CD14-positive monocyte (primary cell): ENCODE results near the gene SMYD3. TPM values are rescaled to one million over a fixed set of nuclear protein-coding genes. Genes with fewer than 3 reads are reported as not detected.

ENCODE experiments used
- DNase-seq, 3 donors: peaks; one replicate each; pipeline ENCODE4 v3.0.0-alpha.2; 2011 to 2022
- H2AFZ ChIP-seq: 2 replicates; pipeline ENCODE4 v1.6.0; 2012; ENCODE audit warnings: mild to moderate bottlenecking, low read depth, low read length, inconsistent platforms; ENCODE audit not compliant: insufficient read depth, poor library complexity, severe bottlenecking
- H3K27ac ChIP-seq, 2 donors: 1 replicate in 1 of 2; 2 replicates in 1 of 2; pipeline ENCODE4 v1.5.1; 2012 to 2013; ENCODE audit warnings: low read length in 2 of 2, control low read depth in 1 of 2, inconsistent platforms in 1 of 2, low read depth in 1 of 2, mild to moderate bottlenecking in 1 of 2
- H3K27me3 ChIP-seq, 2 donors: one replicate each; pipeline versions ENCODE4 v1.6.0 to v1.6.1; 2011 to 2013; ENCODE audit warnings: low read length in 2 of 2; ENCODE audit not compliant: control insufficient read depth in 2 of 2, insufficient read depth in 2 of 2
- H3K36me3 ChIP-seq, 2 donors: replicated peaks in 1 of 2; 1 replicate in 1 of 2; 2 replicates in 1 of 2; pipeline versions ENCODE4 v1.5.1 to v1.6.1; 2012 to 2013; ENCODE audit warnings: low read length in 2 of 2, control low read depth in 1 of 2, inconsistent platforms in 1 of 2, mild to moderate bottlenecking in 1 of 2; ENCODE audit not compliant: insufficient read depth in 2 of 2, control insufficient read depth in 1 of 2
- H3K4me1 ChIP-seq, 2 donors: 1 replicate in 1 of 2; 2 replicates in 1 of 2; pipeline versions ENCODE4 v1.5.1 to v1.6.1; 2012 to 2013; ENCODE audit warnings: low read length in 2 of 2, control low read depth in 1 of 2, inconsistent platforms in 1 of 2, mild to moderate bottlenecking in 1 of 2, moderate library complexity in 1 of 2; ENCODE audit not compliant: insufficient read depth in 2 of 2, control insufficient read depth in 1 of 2
- H3K4me2 ChIP-seq: replicated peaks from 2 replicates; pipeline ENCODE3; 2012; ENCODE audit warnings: low read length, moderate library complexity, mild to moderate bottlenecking; ENCODE audit not compliant: poor library complexity, severe bottlenecking; ENCODE audit errors: extremely low read depth
- H3K4me3 ChIP-seq, 3 experiments: fragments of 200-600 bp in 1 of 3; sonication (generic) in 1 of 3; replicated peaks in 1 of 3; 1 replicate in 2 of 3; 2 replicates in 1 of 3; pipeline ENCODE4 v1.5.1; 2011 to 2013; ENCODE audit warnings: low read length in 3 of 3, mild to moderate bottlenecking in 3 of 3, control low read depth in 2 of 3, low read depth in 2 of 3, inconsistent platforms in 1 of 3, moderate library complexity in 1 of 3
- H3K79me2 ChIP-seq: 2 replicates; pipeline ENCODE4 v1.6.0; 2012; ENCODE audit warnings: mild to moderate bottlenecking, control low read depth, inconsistent platforms, low read length, moderate library complexity; ENCODE audit not compliant: insufficient read depth
- H3K9ac ChIP-seq: 2 replicates; pipeline ENCODE4 v1.6.0; 2017; ENCODE audit warnings: low read length, mild to moderate bottlenecking; ENCODE audit not compliant: insufficient read depth, poor library complexity, severe bottlenecking
- H3K9me3 ChIP-seq, 2 donors: replicated peaks in 1 of 2; 1 replicate in 1 of 2; 2 replicates in 1 of 2; pipeline versions ENCODE4 v1.5.1 to v1.6.1; 2012 to 2013; ENCODE audit warnings: low read length in 2 of 2, control low read depth in 1 of 2; ENCODE audit not compliant: control insufficient read depth in 1 of 2, insufficient read depth in 1 of 2
- H4K20me1 ChIP-seq: 2 replicates; pipeline ENCODE4 v1.6.0; 2012; ENCODE audit warnings: mild to moderate bottlenecking, low read length, control low read depth, moderate library complexity; ENCODE audit not compliant: insufficient read depth
- H3K27ac Mint-ChIP-seq, 7 donors: one replicate each; pipeline ENCODE4 v1.8.0; 2020; ENCODE audit warnings: mild to moderate bottlenecking in 7 of 7, mixed read lengths in 7 of 7, moderate library complexity in 6 of 7, inconsistent platforms in 2 of 7
- H3K27me3 Mint-ChIP-seq, 3 donors: one replicate each; pipeline ENCODE4 v1.8.0; 2021 to 2022; ENCODE audit warnings: low read depth in 3 of 3, mild to moderate bottlenecking in 3 of 3, mixed read lengths in 3 of 3, moderate library complexity in 3 of 3, inconsistent platforms in 1 of 3
- H3K36me3 Mint-ChIP-seq, 2 donors: one replicate each; pipeline ENCODE4 v1.8.0; 2020; ENCODE audit warnings: mixed read lengths in 2 of 2, inconsistent platforms in 1 of 2, mild to moderate bottlenecking in 1 of 2
- H3K4me1 Mint-ChIP-seq: one replicate; pipeline ENCODE4 v1.8.0; 2020; ENCODE audit warnings: mild to moderate bottlenecking, mixed read lengths
- H3K4me3 Mint-ChIP-seq, 2 donors: one replicate each; pipeline ENCODE4 v1.8.0; 2020; ENCODE audit warnings: mild to moderate bottlenecking in 2 of 2, mixed read lengths in 2 of 2, moderate library complexity in 1 of 2
- H3K9me3 Mint-ChIP-seq, 7 donors: one replicate each; pipeline ENCODE4 v1.8.0; 2020 to 2022; ENCODE audit warnings: mixed read lengths in 7 of 7, mild to moderate bottlenecking in 6 of 7, moderate library complexity in 6 of 7, inconsistent platforms in 2 of 7
- CTCF ChIP-seq: fragments of 200-600 bp; IDR thresholded peaks from one replicate; pipeline ENCODE4 v1.8.0; 2022; ENCODE audit warnings: antibody characterized with exemption, mild to moderate bottlenecking
- WGBS: methylation state at CpG from one replicate; pipeline ENCODE4 v1.1.5; 2013; ENCODE audit warnings: missing lambda C conversion rate; ENCODE audit not compliant: insufficient coverage; 5-methylcytosine and 5-hydroxymethylcytosine counted together
- intact Hi-C, 2 donors: fragments of 100-400 bp; cut with micrococcal nuclease; formaldehyde crosslinking; loops; one replicate each; pipeline versions ENCODE4 v1.15.0 to v1.15.1; 2023
- polyA plus RNA-seq, 3 donors: library from polyadenylated mRNA; depleted of rRNA in 1 of 3; unstranded in 2 of 3; stranded (reverse) in 1 of 3; fragments of 300-500 nt in 2 of 3; fragments of >200 nt in 1 of 3; fragmentation: Illumina TruSeq in 2 of 3; gene quantifications; 1 replicate in 2 of 3; 2 replicates in 1 of 3; pipeline ENCODE4 v1.2.3, GENCODE V29; 2012 to 2021

Gene SMYD3
- polyA plus RNA-seq, 3 donors, result 2.7 to 8.4 (median 4.0) TPM

- intact Hi-C loops, result no loop called here
- no peak for TF ChIP-seq CTCF
- no peak overlapping the region for H3K27ac ChIP-seq
- no peak overlapping the region for H3K4me3 ChIP-seq
- H3K9me3 ChIP-seq, result no peaks in the 10 kb centered on the region
- 87% methylated on average over 5 of the region's 8 CpGs for WGBS
- H3K4me1 ChIP-seq, result no peaks in the 10 kb centered on the region
- Mint-ChIP-seq H3K4me1 (no peaks in the 10 kb centered on the region), H3K36me3 (peaks cover 0 to 4% of the 10 kb centered on the region in 2 donors), H3K4me3 (no peak overlapping the region), H3K27ac (no peak overlapping the region), H3K9me3 (peaks cover 0 to 3% (median 2%) of the 10 kb centered on the region in 7 donors), H3K27me3 (peaks cover 0 to 1% (median 0%) of the 10 kb centered on the region in 3 donors)
- no peaks in the 10 kb centered on the region for H4K20me1 ChIP-seq
- DNase-seq, result no peak
- no peak overlapping the region for H2AFZ ChIP-seq
- no peak overlapping the region for H3K9ac ChIP-seq
- H3K27me3 ChIP-seq, result no peaks in the 10 kb centered on the region
- H3K36me3 ChIP-seq, result no peaks in the 10 kb centered on the region
- H3K4me2 ChIP-seq, result no peak overlapping the region
- H3K79me2 ChIP-seq, result no peaks in the 10 kb centered on the region
These were observed 651.0 kb downstream of the SMYD3 start for GRCh38 chr1:245855846-245856730.

DNA sequence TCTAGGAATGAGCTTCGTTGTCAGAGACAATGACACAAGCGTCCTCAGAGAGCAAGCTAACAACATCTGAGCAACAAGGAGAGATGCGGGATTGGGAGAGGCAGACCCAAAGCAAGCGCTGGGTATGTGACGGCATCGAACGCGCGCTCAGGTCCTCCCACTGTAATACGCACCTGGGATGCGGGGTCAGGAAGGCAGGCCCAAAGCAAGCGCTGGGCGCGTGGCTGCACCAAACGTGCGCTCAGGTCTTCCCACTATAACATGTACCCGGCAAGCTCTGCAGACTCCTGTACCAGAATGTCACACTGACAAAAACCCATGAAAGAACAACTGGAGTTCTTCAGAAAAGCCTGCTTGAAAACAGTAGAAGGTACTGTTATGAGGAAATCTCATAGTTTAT, 653.8 kb downstream of the SMYD3 start:
- Mint-ChIP-seq H3K27me3 (peaks cover 0 to 1% (median 0%) of the 10 kb centered on the region in 3 donors), H3K9me3 (peaks cover 0 to 10% (median 3%) of the 10 kb centered on the region in 7 donors), H3K4me1 (no peaks in the 10 kb centered on the region), H3K27ac (no peak overlapping the region), H3K36me3 (peaks cover 0 to 3% of the 10 kb centered on the region in 2 donors), H3K4me3 (no peak overlapping the region)
- Histone ChIP-seq H3K27me3 (no peaks in the 10 kb centered on the region), H2AFZ (no peak overlapping the region), H3K4me2 (no peak overlapping the region), H4K20me1 (no peaks in the 10 kb centered on the region), H3K4me3 (no peak overlapping the region), H3K9ac (no peak overlapping the region), H3K27ac (no peak overlapping the region), H3K9me3 (no peaks in the 10 kb centered on the region), H3K4me1 (no peaks in the 10 kb centered on the region), H3K79me2 (no peaks in the 10 kb centered on the region), H3K36me3 (no peaks in the 10 kb centered on the region)
- TF ChIP-seq CTCF, result no peak
- 99% methylated on average over 16 of the region's 17 CpGs for WGBS
- DNase-seq, result no peak
- intact Hi-C loops, result no loop called here
